HEK293 (cell line): ENCODE data around the gene AGPAT1.

Experiments used
- AEBP2 ChIP-seq: fragments of 450-650 bp; formaldehyde crosslinking; IDR thresholded peaks from 2 replicates; pipeline ENCODE4 v1.5.1; 2016; ENCODE audit warnings: missing biosample characterization, missing genetic modification characterization, borderline replicate concordance
- GLI2 ChIP-seq: fragments of 450-650 bp; formaldehyde crosslinking; IDR thresholded peaks from 2 replicates; pipeline ENCODE4; 2017; ENCODE audit warnings: missing biosample characterization, missing genetic modification characterization, low read depth, borderline replicate concordance
- HOXA7 ChIP-seq: sonication (generic); formaldehyde crosslinking; IDR thresholded peaks from 2 replicates; pipeline ENCODE4 v1.8.1; 2022; ENCODE audit warnings: missing genetic modification reagents, borderline replicate concordance
- HOXD13 ChIP-seq: sonication (generic); formaldehyde crosslinking; IDR thresholded peaks from 2 replicates; pipeline ENCODE4 v1.8.0; 2022; ENCODE audit warnings: missing genetic modification reagents, borderline replicate concordance
- REPIN1 ChIP-seq: fragments of 450-650 bp; formaldehyde crosslinking; IDR thresholded peaks from 2 replicates; pipeline ENCODE4 v1.5.1; 2017; ENCODE audit warnings: missing biosample characterization, missing genetic modification characterization, low read depth
- SP3 ChIP-seq: fragments of 450-650 bp; formaldehyde crosslinking; IDR thresholded peaks from 2 replicates; pipeline ENCODE4 v1.5.1; 2016; ENCODE audit warnings: missing biosample characterization, missing genetic modification characterization
- YY2 ChIP-seq: fragments of 450-650 bp; formaldehyde crosslinking; IDR thresholded peaks from 2 replicates; pipeline ENCODE4 v1.5.1; 2016; ENCODE audit warnings: missing biosample characterization, missing genetic modification characterization
- ZBTB48 ChIP-seq: fragments of 450-650 bp; formaldehyde crosslinking; IDR thresholded peaks from 2 replicates; pipeline ENCODE4 v1.5.1; 2016; ENCODE audit warnings: missing biosample characterization, missing genetic modification characterization
- ZNF112 ChIP-seq: fragments of 450-650 bp; formaldehyde crosslinking; IDR thresholded peaks from 2 replicates; pipeline ENCODE4 v1.5.0; 2017; ENCODE audit warnings: missing biosample characterization, missing genetic modification characterization
- ZNF121 ChIP-seq: fragments of 450-650 bp; formaldehyde crosslinking; IDR thresholded peaks from 2 replicates; pipeline ENCODE4 v1.5.1; 2016; ENCODE audit warnings: missing biosample characterization, missing genetic modification characterization
- ZNF146 ChIP-seq: fragments of 450-650 bp; formaldehyde crosslinking; IDR thresholded peaks from 2 replicates; pipeline ENCODE4 v1.5.1; 2016; ENCODE audit warnings: missing biosample characterization, missing genetic modification characterization
- ZNF174 ChIP-seq: fragments of 450-650 bp; formaldehyde crosslinking; IDR thresholded peaks from 2 replicates; pipeline ENCODE4 v1.5.0; 2017; ENCODE audit warnings: missing biosample characterization, mild to moderate bottlenecking, missing genetic modification characterization
- ZNF202 ChIP-seq: fragments of 450-650 bp; formaldehyde crosslinking; IDR thresholded peaks from 2 replicates; pipeline ENCODE4 v1.5.1; 2016; ENCODE audit warnings: missing biosample characterization, missing genetic modification characterization, borderline replicate concordance
- ZNF223 ChIP-seq: fragments of 450-650 bp; formaldehyde crosslinking; IDR thresholded peaks from 2 replicates; pipeline ENCODE4 v1.5.1; 2016; ENCODE audit warnings: missing biosample characterization, missing genetic modification characterization
- ZNF292 ChIP-seq: fragments of 450-650 bp; formaldehyde crosslinking; IDR thresholded peaks from 2 replicates; pipeline ENCODE4 v1.5.1; 2016; ENCODE audit warnings: low read depth, missing biosample characterization, missing genetic modification characterization, borderline replicate concordance
- ZNF335 ChIP-seq: fragments of 450-650 bp; formaldehyde crosslinking; conservative IDR thresholded peaks from 2 replicates; pipeline ENCODE4 v1.5.1; 2016; ENCODE audit warnings: missing biosample characterization, missing genetic modification characterization
- ZNF354C ChIP-seq: fragments of 450-650 bp; formaldehyde crosslinking; IDR thresholded peaks from 2 replicates; pipeline ENCODE4 v1.5.1; 2016; ENCODE audit warnings: missing biosample characterization, missing genetic modification characterization, low read depth, borderline replicate concordance
- ZNF548 ChIP-seq: fragments of 450-650 bp; formaldehyde crosslinking; IDR thresholded peaks from 2 replicates; pipeline ENCODE4 v1.5.1; 2016; ENCODE audit warnings: missing biosample characterization, missing genetic modification characterization
- ZNF549 ChIP-seq: fragments of 450-650 bp; IDR thresholded peaks from 2 replicates; pipeline ENCODE4 v1.5.1; 2018; ENCODE audit warnings: missing biosample characterization, missing genetic modification characterization, mild to moderate bottlenecking, inconsistent platforms, moderate library complexity
- TF ChIP-seq, protein P1 (sequence below): fragments of 450-650 bp; formaldehyde crosslinking; IDR thresholded peaks from 2 replicates; pipeline ENCODE4 v1.5.1; 2016; ENCODE audit warnings: missing biosample characterization, missing genetic modification characterization
- TF ChIP-seq, protein P2 (sequence below): fragments of 450-650 bp; formaldehyde crosslinking; IDR thresholded peaks from 2 replicates; pipeline ENCODE4 v1.5.1; 2016; ENCODE audit warnings: missing biosample characterization, missing genetic modification characterization
- TF ChIP-seq, protein P3 (sequence below): fragments of 450-650 bp; formaldehyde crosslinking; IDR thresholded peaks from 2 replicates; pipeline ENCODE4 v1.5.1; 2017; ENCODE audit warnings: missing biosample characterization, missing genetic modification characterization
- TF ChIP-seq, protein P4 (sequence below): fragments of 450-650 bp; formaldehyde crosslinking; IDR thresholded peaks from 2 replicates; pipeline ENCODE4 v1.5.1; 2016; ENCODE audit warnings: missing biosample characterization, missing genetic modification characterization
- TF ChIP-seq, protein P5 (sequence below): fragments of 450-650 bp; formaldehyde crosslinking; IDR thresholded peaks from 2 replicates; pipeline ENCODE4 v1.5.1; 2016; ENCODE audit warnings: missing biosample characterization, missing genetic modification characterization
- TF ChIP-seq, protein P6 (sequence below): fragments of 450-650 bp; formaldehyde crosslinking; IDR thresholded peaks from 2 replicates; pipeline ENCODE4 v1.5.1; 2017; ENCODE audit warnings: missing biosample characterization, missing genetic modification characterization

AGPAT1 gene

GRCh38 chr6:32127717-32128592 is 47.9 kb downstream of the AGPAT1 start, which contains the start of gene ATF6B (continued):
- TF ChIP-seq ZNF549 (tag by site-specific recombination) = no peak
- no peak for TF ChIP-seq ZNF112
- TF ChIP-seq ZNF202 = no peak
- TF ChIP-seq, protein P1, sequence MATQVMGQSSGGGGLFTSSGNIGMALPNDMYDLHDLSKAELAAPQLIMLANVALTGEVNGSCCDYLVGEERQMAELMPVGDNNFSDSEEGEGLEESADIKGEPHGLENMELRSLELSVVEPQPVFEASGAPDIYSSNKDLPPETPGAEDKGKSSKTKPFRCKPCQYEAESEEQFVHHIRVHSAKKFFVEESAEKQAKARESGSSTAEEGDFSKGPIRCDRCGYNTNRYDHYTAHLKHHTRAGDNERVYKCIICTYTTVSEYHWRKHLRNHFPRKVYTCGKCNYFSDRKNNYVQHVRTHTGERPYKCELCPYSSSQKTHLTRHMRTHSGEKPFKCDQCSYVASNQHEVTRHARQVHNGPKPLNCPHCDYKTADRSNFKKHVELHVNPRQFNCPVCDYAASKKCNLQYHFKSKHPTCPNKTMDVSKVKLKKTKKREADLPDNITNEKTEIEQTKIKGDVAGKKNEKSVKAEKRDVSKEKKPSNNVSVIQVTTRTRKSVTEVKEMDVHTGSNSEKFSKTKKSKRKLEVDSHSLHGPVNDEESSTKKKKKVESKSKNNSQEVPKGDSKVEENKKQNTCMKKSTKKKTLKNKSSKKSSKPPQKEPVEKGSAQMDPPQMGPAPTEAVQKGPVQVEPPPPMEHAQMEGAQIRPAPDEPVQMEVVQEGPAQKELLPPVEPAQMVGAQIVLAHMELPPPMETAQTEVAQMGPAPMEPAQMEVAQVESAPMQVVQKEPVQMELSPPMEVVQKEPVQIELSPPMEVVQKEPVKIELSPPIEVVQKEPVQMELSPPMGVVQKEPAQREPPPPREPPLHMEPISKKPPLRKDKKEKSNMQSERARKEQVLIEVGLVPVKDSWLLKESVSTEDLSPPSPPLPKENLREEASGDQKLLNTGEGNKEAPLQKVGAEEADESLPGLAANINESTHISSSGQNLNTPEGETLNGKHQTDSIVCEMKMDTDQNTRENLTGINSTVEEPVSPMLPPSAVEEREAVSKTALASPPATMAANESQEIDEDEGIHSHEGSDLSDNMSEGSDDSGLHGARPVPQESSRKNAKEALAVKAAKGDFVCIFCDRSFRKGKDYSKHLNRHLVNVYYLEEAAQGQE (tag by site-specific recombination) = 0 out of 2 replicates have a peak, but pooled peaks have one; percentile 18
- no peak for TF ChIP-seq HOXA7 (CRISPR knock-in tag)
- TF ChIP-seq HOXD13 (CRISPR knock-in tag) = no peak
- TF ChIP-seq ZNF223 (tag by site-specific recombination) = no peak
- TF ChIP-seq ZNF292 (tag by site-specific recombination) = no peak
- TF ChIP-seq REPIN1 = 0 out of 2 replicates have a peak, but pooled peaks have one; percentile 3
- TF ChIP-seq GLI2 (tag by site-specific recombination) = no peak
- TF ChIP-seq ZNF146 (tag by site-specific recombination) = no peak
- peak; percentile 48; the same call in 1 of the 2 replicates for TF ChIP-seq ZBTB48 (tag by site-specific recombination)
- TF ChIP-seq, protein P2, sequence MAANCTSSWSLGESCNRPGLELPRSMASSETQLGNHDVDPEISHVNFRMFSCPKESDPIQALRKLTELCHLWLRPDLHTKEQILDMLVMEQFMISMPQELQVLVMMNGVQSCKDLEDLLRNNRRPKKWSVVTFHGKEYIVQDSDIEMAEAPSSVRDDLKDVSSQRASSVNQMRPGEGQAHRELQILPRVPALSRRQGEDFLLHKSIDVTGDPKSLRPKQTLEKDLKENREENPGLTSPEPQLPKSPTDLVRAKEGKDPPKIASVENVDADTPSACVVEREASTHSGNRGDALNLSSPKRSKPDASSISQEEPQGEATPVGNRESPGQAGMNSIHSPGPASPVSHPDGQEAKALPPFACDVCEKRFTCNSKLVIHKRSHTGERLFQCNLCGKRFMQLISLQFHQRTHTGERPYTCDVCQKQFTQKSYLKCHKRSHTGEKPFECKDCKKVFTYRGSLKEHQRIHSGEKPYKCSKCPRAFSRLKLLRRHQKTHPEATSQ (tag by site-specific recombination) = no peak
- TF ChIP-seq, protein P3, sequence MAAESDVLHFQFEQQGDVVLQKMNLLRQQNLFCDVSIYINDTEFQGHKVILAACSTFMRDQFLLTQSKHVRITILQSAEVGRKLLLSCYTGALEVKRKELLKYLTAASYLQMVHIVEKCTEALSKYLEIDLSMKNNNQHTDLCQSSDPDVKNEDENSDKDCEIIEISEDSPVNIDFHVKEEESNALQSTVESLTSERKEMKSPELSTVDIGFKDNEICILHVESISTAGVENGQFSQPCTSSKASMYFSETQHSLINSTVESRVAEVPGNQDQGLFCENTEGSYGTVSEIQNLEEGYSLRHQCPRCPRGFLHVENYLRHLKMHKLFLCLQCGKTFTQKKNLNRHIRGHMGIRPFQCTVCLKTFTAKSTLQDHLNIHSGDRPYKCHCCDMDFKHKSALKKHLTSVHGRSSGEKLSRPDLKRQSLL (tag by site-specific recombination) = 0 out of 2 replicates have a peak, but pooled peaks have one; percentile 26
- no peak for TF ChIP-seq ZNF174 (tag by site-specific recombination)
- TF ChIP-seq ZNF354C (tag by site-specific recombination) = no peak
- TF ChIP-seq, protein P4, sequence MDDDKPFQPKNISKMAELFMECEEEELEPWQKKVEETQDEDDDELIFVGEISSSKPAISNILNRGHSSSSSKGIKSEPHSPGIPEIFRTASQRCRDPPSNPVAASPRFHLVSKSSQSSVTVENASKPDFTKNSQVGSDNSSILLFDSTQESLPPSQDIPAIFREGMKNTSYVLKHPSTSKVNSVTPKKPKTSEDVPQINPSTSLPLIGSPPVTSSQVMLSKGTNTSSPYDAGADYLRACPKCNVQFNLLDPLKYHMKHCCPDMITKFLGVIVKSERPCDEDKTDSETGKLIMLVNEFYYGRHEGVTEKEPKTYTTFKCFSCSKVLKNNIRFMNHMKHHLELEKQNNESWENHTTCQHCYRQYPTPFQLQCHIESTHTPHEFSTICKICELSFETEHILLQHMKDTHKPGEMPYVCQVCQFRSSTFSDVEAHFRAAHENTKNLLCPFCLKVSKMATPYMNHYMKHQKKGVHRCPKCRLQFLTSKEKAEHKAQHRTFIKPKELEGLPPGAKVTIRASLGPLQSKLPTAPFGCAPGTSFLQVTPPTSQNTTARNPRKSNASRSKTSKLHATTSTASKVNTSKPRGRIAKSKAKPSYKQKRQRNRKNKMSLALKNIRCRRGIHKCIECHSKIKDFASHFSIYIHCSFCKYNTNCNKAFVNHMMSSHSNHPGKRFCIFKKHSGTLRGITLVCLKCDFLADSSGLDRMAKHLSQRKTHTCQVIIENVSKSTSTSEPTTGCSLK = no peak
- peak; percentile 86 for TF ChIP-seq YY2
- no peak for TF ChIP-seq ZNF121
- TF ChIP-seq, protein P5, sequence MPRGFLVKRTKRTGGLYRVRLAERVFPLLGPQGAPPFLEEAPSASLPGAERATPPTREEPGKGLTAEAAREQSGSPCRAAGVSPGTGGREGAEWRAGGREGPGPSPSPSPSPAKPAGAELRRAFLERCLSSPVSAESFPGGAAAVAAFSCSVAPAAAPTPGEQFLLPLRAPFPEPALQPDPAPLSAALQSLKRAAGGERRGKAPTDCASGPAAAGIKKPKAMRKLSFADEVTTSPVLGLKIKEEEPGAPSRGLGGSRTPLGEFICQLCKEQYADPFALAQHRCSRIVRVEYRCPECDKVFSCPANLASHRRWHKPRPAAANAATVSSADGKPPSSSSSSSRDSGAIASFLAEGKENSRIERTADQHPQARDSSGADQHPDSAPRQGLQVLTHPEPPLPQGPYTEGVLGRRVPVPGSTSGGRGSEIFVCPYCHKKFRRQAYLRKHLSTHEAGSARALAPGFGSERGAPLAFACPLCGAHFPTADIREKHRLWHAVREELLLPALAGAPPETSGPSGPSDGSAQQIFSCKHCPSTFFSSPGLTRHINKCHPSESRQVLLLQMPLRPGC (tag by site-specific recombination) = no peak; the same call in 1 of the 2 replicates
- peak; percentile 89 for TF ChIP-seq SP3 (tag by site-specific recombination)
- TF ChIP-seq ZNF548 (tag by site-specific recombination) = no peak
- TF ChIP-seq, protein P6, sequence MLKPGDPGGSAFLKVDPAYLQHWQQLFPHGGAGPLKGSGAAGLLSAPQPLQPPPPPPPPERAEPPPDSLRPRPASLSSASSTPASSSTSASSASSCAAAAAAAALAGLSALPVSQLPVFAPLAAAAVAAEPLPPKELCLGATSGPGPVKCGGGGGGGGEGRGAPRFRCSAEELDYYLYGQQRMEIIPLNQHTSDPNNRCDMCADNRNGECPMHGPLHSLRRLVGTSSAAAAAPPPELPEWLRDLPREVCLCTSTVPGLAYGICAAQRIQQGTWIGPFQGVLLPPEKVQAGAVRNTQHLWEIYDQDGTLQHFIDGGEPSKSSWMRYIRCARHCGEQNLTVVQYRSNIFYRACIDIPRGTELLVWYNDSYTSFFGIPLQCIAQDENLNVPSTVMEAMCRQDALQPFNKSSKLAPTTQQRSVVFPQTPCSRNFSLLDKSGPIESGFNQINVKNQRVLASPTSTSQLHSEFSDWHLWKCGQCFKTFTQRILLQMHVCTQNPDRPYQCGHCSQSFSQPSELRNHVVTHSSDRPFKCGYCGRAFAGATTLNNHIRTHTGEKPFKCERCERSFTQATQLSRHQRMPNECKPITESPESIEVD = no peak
- peak; percentile 80 for TF ChIP-seq ZNF335
- no peak for TF ChIP-seq AEBP2 (tag by site-specific recombination)
